Mucosa of descending colon (tissue), 3 donors: ENCODE data around the gene CCDC127. TPM values are rescaled to one million over a fixed set of nuclear protein-coding genes. Genes with fewer than 3 reads are reported as not detected.

ENCODE experiments used
- ATAC-seq: fragments of 200-7000 bp; cut with Tn5 transposase; one replicate; pipeline ENCODE4 v1.9.1; 2020; ENCODE audit warnings: mild to moderate bottlenecking, moderate library complexity
- DNase-seq, 3 donors: peaks; one replicate each; pipeline ENCODE4 v3.0.0-alpha.2; 2020
- H3K36me3 ChIP-seq: fragments of 200-600 bp; one replicate; pipeline ENCODE4 v1.8.0; 2021; ENCODE audit warnings: low read depth, mild to moderate bottlenecking
- H3K4me1 ChIP-seq: fragments of 200-600 bp; one replicate; pipeline ENCODE4 v1.8.0; 2021; ENCODE audit warnings: low read depth, mild to moderate bottlenecking
- H3K4me3 ChIP-seq: fragments of 200-600 bp; one replicate; pipeline ENCODE4 v1.8.0; 2021; ENCODE audit warnings: mild to moderate bottlenecking
- H3K9me3 ChIP-seq: fragments of 200-600 bp; one replicate; pipeline ENCODE4 v1.8.0; 2021; ENCODE audit warnings: mild to moderate bottlenecking
- intact Hi-C, 2 donors: fragments of 100-400 bp; cut with DNase I in 1 of 2; cut with micrococcal nuclease in 1 of 2; formaldehyde crosslinking; loops; one replicate each; pipeline versions ENCODE4 v1.11.0 to v1.11.1; 2022; cut with DNase I, micrococcal nuclease
- total RNA-seq, 3 donors: library from RNA; stranded (reverse); fragmentation: NEBNext Ultra II Directional in 2 of 3; extraction: Animal tissue kit (Norgen Biotek cat#: 25700) in 2 of 3; gene quantifications; one replicate each; pipeline versions ENCODE4 v1.2.1 to v1.2.4, GENCODE V29; 2021 to 2023
- TF ChIP-seq, protein P1 (sequence below): fragments of 200-600 bp; IDR thresholded peaks from one replicate; pipeline ENCODE4 v1.8.0; 2022; ENCODE audit warnings: antibody characterized with exemption, mild to moderate bottlenecking
- donor health status: DM: no; HTN: no; CAD: no; lungs with moderate emphysema.
- donor health status: DM: no; HTN: no; CAD: no.
- donor health status: DM: no; HTN: yes; CAD: no.

Gene CCDC127
- total RNA-seq, 3 donors from 2014 or later: 3.5 to 9.8 (median 4.7) TPM

DNA sequence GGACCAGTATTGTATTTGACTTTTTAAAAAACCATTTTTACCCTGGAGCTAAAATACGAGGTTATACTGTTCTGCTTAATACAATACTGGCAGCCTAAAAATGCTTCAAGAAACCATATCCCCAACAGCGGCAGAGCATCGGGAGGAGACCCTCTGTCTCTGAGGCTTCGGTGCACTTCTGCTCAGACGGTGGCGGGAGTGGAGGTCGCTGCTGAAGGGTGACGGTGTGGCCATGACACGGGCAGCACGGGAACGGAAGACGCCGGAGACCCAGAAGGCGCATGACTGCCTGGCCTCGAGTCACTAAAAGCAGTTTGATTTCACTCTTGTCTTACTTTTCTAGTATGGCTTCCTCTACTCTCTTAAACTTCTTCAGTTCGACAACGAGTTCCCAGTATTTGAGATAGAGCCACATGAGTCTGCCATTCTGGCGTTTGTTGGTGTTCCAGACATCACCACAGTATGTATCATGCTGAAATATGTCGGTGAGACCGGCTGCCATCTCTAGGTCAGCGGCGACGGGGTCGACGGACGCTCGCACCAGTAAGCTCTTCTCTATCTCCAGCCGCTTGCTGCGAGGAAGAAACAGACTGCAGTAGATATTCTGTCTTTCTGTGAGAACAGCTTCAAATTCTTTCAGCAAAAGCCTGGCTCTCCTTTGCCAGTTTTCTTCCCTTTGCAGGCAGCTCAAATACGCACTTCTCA is 12.8 kb downstream of the CCDC127 start:
- DNase-seq (no peak), ATAC-seq (no peak)
- intact Hi-C loops: no loop called here
- Histone ChIP-seq H3K36me3 (no peaks in the 10 kb centered on the region), H3K4me3 (no peak overlapping the region), H3K4me1 (no peaks in the 10 kb centered on the region), H3K9me3 (no peaks in the 10 kb centered on the region)
- TF ChIP-seq, protein P1, sequence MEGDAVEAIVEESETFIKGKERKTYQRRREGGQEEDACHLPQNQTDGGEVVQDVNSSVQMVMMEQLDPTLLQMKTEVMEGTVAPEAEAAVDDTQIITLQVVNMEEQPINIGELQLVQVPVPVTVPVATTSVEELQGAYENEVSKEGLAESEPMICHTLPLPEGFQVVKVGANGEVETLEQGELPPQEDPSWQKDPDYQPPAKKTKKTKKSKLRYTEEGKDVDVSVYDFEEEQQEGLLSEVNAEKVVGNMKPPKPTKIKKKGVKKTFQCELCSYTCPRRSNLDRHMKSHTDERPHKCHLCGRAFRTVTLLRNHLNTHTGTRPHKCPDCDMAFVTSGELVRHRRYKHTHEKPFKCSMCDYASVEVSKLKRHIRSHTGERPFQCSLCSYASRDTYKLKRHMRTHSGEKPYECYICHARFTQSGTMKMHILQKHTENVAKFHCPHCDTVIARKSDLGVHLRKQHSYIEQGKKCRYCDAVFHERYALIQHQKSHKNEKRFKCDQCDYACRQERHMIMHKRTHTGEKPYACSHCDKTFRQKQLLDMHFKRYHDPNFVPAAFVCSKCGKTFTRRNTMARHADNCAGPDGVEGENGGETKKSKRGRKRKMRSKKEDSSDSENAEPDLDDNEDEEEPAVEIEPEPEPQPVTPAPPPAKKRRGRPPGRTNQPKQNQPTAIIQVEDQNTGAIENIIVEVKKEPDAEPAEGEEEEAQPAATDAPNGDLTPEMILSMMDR: no peak

DNA sequence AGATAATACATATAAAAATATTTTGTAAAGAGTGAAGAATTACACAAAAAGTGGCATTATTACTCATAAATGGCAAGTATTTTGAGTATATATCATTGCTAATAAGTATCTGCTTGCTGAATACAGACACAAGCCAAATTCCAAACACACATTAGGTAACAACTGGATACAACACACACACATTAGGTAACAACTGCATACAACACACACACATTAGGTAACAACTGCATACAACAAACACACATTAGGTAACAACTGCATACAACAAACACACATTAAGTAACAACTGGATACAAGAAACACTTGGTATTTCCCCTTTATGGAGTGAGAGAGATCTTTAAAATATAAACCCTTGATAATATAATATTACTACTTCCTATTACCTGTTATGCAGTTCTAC is 13.5 kb downstream of the CCDC127 start:
- no peak for ATAC-seq
- H3K36me3 ChIP-seq: no peaks in the 10 kb centered on the region
- intact Hi-C loops: no loop called here
- no peak overlapping the region for H3K4me3 ChIP-seq
- DNase-seq: no peak
- no peaks in the 10 kb centered on the region for H3K4me1 ChIP-seq
- TF ChIP-seq, protein P1: no peak
- no peaks in the 10 kb centered on the region for H3K9me3 ChIP-seq

DNA sequence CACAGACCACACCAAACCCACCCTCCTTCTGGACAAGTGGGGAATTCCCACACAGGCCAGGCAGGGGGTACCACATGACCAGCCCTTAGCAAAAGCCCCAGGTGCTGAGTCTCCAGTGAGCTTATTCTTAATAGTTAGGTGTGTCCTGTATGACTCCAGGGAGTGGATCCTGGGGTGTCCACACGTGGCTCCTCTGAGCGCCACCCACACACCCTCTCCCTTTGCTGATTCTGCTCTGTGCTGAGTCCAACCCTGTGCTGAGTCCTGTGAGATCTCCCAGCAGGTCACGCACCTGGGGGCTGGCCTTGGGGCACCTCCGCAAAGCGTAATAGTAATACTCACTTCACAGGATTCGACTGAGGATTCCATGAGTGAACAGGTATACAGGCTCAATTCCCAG is 14.0 kb downstream of the CCDC127 start:
- intact Hi-C loops: no loop called here
- ATAC-seq (no peak), DNase-seq (no peak)
- TF ChIP-seq, protein P1: no peak
- Histone ChIP-seq H3K36me3 (no peaks in the 10 kb centered on the region), H3K4me1 (no peaks in the 10 kb centered on the region), H3K9me3 (no peaks in the 10 kb centered on the region), H3K4me3 (no peak overlapping the region)

DNA sequence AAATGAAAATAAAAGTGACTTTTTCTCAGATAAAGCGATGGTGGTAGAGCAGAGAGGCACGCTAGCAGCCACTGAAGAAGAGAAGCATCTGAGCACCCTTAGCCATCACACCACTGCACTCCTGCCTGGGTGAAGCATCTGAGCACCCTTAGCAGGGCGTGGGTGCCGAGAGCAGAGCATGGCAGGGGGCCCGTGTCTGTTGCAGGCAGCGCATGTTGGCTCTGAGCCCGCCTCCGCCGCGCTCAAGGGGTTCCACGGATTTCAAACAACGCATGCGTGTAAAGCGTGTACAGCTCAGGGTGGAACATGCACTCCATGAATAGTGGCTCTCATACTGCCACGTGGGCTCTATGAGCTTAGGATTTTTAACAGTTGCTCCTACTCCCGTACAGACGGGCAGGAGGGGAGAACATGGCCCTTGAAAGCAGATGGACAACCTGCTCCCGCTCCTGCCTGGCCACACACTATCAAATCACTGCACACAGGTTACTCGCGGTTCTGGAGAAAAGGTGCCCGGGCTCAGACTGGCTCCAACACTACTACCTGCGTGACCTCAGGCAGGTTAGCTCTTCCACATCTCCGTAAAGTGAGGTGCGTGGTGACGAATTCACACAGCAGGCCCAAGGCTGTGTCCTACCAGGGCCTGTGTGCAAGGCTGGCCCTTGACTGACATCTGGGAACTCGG is 14.6 kb downstream of the CCDC127 start:
- Histone ChIP-seq H3K4me3 (no peak overlapping the region), H3K36me3 (no peaks in the 10 kb centered on the region), H3K9me3 (no peaks in the 10 kb centered on the region), H3K4me1 (no peaks in the 10 kb centered on the region)
- no peak for DNase-seq
- no peak for ATAC-seq
- TF ChIP-seq, protein P1: no peak
- intact Hi-C loops: no loop called here

DNA sequence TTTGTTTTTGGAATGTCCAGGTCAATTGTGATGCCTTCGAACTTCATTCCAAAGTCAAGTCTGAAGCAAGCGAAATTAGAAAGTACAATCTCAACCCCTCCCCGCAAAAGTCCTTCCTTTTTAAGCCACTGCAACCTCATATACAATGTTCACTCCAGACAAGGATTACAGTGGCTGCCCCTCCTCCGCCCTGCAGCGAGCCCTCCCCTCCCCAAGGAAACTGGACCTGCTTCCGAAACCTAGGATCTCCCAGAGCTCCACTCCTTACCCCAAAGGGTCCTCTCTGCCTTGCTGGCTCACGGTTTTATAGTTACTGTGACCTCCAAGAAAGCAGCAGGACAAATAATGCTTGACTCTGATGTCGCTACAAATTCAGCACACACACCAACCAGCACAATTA is 16.3 kb downstream of the CCDC127 start:
- Histone ChIP-seq H3K4me1 (no peaks in the 10 kb centered on the region), H3K4me3 (no peak overlapping the region), H3K36me3 (no peaks in the 10 kb centered on the region), H3K9me3 (no peaks in the 10 kb centered on the region)
- ATAC-seq: no peak
- intact Hi-C loops: no loop called here
- TF ChIP-seq, protein P1: no peak
- DNase-seq: no peak
